Astrocyte (in vitro differentiated cells and primary cell): ENCODE measurements around the gene ZNF385B.

Source experiments
- CTCF ChIP-seq: IDR thresholded peaks from 2 replicates; pipeline ENCODE4 v1.5.1; 2011; ENCODE audit warnings: low read depth, mild to moderate bottlenecking, inconsistent platforms, low read length, moderate library complexity; ENCODE audit not compliant: insufficient read depth
- EZH2 ChIP-seq: IDR thresholded peaks from 2 replicates; pipeline ENCODE4 v1.6.1; 2012; ENCODE audit warnings: mild to moderate bottlenecking, low read length, inconsistent platforms; ENCODE audit not compliant: insufficient read depth

- TF ChIP-seq CTCF = no peak
- TF ChIP-seq EZH2 = no peak
Measured at GRCh38 chr2:179788104-179788503, 73.3 kb downstream of the ZNF385B start.
